ENCODE results near the gene LSM12.

The LSM12 gene

DNA sequence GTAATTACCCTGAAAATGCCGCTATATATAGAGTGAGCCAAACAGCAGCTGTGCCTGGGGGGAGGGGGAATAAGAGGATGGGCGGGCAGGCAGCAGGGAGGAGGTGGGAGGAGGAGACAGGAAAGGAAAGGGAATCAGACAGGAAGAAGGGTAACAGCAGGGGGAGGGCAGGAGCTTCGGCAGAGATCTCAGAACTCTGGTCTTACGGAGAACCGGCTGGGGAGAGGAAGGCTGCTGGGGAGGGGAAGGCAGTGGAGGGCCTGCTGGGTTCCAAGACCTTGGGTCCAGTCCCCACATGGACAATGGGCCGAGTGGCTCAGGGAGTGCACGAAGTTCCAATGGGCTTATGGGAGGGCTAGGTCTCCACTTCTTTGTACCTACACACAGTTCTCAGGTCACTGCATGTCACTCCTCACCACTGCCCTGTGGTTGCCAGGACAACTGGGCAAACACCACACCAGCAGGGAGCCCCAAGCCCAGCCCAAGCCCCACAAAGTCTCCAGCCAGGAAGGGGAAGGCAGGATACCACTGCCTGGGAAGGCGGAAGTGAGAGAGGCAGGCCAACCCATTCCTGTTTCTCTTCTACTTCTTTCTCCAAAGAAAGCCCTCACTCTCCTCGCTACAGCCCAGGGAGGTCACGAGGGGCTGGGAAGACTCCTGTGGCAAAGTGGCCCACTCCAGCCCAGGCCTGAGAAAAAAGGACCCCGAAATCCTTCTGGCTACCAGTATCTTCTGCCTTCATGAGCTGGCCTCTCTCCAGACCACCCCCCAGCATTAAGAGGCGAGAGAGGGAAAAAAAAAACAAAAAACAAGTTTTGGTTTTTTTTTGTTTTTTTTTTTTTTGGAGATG is 29.4 kb upstream of the LSM12 start:
- DNase-seq = no peak

DNA sequence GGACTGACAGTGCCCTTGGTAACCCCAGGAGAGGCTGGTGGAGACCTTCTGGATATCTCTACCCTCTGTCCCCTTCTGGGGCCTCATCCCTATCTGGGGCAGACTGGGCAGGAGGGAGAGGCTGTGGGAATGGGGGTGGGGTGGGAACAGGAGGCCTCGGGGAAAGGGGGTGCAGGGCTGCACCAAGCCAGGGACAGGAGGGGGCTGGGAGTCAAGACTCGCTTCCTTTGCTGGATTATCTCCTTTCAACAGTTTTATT is 28.8 kb upstream of the LSM12 start:
- DNase-seq = no peak

DNA sequence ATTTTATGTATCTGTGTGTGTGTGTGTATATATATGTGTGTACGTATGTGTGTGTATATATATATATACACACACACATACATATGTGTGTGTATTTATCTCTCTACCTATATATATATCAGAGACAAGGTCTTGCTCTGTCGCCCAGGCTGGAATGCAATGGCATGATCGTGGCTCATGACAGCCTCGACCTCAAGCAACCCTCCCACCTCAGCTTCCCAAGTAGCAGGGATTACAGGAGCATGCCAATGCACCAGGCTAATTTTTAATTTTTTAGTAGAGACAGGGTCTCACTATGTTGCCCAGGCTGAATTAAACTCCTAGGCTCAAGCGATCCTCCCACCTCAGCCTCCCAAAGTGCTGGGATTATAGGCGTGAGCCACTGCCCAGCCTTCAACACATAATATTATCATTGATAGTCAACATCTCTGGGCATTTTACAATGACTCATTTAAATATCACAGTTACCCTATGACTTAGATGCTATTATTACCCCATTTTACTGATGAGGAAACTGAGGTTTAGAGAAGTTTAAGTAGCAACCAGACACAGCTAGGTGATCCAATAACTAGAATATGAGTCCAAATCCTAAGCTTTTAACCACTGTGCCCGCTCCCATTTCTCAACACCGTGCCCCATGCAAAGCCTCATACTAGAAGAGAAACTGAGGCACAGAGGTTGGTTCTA is 28.4 kb upstream of the LSM12 start:
- no peak for DNase-seq

DNA sequence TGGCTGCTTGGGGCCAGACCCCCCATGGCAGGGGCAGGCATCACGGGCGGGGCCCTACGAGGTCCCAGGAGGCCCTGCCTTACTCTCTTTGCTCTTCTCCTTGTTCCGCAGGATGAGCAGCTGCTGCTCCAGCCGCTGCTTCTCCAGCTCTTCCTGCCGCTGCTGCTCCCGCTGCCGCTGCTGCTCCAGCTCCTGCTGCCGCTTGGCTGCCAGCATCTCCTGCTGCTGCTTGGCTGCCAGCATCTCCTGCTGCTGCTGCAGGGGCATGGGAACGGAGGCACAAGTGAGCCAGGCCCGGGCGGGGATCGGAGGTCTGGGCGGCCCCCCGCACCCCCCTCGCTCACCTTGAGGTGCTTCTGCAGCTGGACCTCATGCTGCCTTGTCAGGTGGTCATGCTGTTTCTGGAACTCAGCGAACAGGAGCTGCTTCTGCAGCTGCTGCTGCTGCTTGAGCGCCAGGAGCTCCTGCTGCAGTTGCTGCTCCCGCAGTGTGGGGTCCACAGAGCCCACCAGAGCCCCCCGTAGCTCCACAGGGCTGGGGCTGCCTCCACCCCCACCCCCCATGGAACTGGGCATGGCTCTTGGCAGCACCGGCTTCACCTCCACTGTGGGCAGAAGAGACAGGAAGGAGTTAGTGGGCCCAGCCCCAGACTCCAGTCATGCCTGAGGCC is 26.9 kb upstream of the LSM12 start:
- no peak for DNase-seq

- no peak for DNase-seq
Observed at GRCh38 chr17:44092051-44092450, 25.6 kb upstream of the LSM12 start.

DNA sequence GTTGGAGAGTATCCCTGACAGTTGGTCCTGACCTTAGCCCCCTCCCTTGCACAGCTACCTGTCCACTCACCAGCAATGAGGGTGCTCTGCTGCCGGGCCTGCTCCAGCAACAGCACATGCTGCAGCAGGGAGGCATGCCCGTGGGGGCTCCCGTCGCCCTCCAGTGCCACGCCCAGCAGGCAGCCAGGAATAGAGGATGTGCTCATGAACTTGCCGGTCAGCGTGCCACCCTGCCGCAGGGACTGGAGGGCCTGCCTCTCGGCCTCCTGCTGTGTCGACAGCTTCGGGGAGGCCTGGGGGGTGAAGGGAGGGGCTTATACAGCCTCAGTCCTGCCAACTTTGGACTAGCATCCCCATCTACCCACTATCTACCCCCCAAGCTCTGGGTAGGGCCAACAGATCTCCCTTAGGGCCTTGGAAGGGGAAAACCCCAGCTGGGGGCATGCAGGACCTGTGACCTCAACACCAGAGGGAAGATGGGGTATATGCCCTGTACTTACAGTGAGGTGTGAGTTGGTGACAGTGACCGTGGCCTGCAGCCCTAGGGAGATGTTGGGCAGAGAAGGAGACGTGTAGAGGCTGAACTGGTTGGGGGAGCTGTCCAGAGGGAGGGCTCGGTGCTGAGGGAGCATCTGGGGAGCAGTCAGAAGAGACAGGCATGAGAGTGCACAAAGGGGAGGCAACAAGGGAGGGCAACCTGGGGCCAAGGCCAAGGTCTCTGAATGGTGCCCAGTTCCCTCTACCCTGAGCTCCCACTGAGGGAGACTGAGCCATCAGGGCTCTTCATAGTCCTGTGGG is 24.9 kb upstream of the LSM12 start:
- no peak for DNase-seq

DNA sequence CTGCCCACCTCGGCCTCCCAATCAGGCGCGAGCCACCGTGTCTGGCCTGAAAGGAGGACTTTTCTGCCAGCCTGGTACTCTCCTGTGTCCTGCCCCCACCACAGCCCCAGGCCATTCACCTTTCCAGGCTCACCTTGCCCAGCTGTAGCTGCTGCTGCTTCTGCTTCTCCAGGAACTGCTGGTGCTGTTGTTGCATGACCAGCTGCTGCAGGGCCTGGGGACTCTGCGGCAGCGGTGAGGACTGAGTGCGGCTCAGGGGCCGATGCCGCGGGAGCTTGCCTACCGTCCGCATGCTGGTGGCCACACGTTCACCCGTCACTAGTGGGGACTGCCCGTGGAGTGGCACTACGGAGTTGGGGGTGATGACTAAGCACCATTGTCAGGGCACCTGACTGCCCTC is 21.8 kb upstream of the LSM12 start:
- no peak for DNase-seq

- DNase-seq = no peak
Observed at GRCh38 chr17:44087319-44087718, 20.8 kb upstream of the LSM12 start.

DNA sequence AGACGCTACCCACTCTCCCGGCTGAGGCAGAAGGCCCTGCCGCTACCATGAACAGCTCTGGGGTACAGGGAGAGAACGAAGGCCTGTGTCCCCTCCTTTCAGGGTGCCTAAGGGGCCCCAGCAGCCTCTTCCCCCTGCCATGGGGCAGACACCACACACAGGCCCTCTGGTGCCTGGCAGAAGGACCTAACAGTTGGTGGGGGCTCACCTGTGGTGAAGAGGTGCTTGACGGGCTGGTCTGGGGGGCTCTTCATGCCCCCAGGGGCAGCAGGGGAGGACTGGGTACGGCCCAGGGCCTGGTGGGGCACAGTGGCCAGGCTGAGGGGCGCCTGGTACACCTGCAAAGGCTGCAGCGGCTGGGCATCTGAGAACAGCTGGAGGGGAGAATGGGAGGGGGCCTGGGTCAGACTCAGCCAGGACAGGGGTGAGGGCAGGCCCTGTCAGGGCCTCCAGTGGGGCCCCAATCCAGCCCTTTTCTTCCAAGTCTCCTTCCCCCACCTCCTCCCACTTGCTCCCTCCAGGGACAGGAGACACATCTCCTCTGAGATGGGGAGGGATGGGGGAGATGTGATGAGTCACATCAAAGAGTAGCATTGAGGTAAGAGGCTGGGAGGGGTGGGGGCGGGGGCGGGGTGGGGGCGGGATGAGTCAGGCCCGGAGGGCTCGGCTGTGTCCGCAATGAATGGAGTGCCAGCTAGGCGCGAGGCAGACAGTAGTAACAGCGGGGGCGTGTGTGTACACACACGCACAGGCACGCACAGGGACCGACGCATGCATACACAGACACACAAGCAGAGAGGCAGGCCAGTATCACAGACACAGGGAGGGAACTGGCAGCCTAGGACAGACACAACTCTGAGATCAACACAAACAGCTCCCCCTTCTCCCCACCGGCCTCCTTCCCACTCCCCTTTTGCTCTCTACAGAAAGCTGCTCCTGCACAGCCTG is 20.2 kb upstream of the LSM12 start:
- peak; percentile 52 for DNase-seq

DNA sequence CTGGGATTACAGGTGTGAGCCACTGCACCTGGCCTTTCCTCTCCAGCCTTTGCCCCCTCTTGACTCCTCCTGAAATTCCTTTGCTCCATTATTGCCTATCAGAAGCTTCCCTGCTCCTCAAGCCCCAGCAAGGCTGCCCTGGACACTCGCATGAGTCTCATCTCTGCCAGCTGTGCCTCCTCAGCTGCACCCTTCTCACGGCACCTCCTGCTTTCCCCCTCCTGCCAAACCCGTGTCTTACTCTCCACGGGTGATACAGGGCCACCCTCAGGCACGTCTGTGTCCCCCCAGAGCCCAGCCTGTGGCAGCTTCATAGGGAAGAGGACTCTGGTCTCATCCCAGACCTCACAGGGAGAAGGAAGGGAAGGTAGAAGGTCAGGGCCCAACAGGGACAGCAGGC is 19.4 kb upstream of the LSM12 start:
- DNase-seq = no peak

DNA sequence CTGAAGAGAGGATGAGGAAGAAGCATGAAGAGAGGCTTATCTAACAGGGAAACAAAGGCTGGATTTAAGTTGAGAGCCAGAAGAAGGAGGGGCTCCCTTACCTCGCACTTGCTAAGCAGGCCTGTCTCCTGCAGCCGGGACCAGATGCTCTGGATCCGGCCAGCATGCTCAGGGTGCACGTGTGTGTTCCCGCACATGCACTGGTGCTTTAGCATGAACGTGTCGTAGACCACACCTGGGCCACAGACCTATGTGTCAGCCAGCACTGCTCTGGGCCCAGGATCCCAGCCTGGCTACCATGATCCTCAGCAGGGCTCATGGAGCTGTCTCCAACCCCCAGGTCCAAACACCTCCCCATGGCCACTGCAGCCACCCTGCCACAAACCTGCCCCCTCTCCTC is 18.4 kb upstream of the LSM12 start:
- no peak for DNase-seq

- DNase-seq = no peak
Observed at GRCh38 chr17:44084131-44084538, 17.7 kb upstream of the LSM12 start.

DNA sequence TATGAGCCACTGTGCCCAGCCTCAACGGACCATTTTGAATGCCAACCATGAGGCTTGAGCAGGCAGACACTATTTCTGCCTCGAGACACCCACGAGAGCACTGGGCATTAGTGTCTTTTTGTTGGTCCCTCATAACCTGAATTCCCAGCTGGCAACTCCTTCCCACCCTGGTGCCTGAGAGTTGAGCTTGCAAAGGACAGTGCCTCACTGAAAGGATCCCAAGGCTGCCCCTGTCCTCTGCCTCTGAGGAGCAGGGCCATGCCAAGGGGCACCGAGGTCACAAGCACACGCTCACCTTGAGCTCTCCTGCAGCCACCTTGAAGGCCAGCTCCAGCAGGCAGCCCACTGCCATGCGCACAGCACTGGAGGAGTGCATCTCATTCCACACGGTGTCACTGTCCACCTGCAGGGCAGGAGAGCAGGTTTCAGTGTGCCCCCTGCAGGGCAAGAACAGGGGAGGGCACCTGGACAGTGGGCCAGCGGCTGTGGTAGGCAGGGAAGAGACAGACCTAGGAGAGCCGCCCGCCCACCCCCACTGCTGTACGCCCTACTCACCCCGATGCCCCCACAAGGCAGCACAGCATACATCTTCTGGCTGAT is 16.9 kb upstream of the LSM12 start:
- DNase-seq = no peak

DNA sequence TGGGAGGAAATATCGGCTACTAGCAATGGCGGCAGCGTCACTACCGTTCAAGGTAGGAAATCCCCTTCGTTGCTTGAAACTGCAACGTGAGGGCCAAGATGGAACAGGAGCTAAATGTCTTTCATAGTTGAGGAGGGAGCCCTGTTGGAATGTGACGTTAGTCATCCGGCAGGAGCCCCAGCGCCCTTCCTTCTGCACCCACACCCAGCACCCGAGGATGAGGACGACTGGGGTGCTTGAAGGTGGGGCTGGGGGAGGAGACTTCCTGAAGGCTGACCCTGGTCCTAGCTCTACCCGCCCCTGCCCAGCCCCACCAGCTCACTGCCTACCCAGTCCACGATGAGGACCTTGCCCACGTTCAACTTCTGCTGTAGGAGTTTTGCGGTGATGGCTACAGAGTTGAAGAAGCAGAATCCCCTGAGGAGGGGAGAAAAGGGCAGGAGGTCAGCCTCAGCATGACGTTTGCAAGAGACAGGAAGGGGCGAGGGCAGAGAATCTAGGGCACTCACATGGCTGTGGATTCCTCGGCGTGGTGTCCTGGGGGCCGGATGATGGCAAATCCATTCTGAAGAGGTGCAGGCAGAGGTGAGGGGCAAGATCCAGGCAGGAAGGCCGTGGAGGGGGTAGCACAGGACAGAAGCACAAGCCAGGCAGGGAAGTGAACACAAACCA is 15.9 kb upstream of the LSM12 start:
- no peak for DNase-seq

GRCh38 chr17:44081681-44082080 is 15.2 kb upstream of the LSM12 start:
- no peak for DNase-seq

DNA sequence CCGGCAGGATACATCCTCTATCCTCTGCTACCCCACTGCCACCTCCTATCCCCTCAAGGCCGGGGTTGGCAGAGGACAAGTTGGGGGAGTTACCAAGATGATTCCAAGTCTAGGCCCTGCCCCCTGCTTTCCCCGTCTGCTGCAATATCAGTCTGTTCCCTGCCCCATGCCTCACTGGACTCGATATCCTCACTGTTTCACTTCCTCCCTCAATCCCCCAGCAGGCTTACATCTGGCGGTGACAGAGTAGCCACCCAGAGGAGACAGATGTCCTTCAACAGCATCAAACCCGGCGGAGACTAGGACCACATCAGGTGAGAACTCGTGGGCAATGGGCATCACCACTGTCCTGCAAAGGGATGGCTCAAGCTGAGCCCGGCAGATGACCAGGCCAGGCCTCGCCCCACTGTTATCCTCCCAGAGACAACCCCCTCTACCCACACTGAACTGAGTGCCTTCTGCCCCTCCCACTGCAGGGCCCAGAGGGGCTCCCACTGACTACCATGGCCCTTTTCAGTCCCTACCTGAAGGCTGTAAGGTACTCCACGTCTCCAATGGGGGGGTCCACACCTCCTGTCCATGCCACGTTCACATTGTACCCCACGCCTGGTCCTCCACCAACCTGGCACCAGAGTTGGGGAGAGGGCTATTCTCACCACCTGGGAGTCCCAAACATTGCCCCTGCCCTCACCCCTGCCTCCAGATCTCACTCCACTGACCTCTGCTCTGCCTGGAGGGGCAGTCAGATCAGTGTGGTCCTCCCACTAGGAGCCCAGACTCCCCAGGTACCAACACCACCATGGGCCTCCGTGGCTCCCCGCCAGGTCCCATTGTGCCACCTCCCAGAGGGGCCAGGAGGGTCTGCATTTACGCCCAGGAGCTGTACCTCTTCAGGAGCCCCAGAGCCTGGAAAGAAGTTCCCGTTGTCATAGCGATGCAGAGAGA is 13.7 kb upstream of the LSM12 start:
- DNase-seq = no peak

DNA sequence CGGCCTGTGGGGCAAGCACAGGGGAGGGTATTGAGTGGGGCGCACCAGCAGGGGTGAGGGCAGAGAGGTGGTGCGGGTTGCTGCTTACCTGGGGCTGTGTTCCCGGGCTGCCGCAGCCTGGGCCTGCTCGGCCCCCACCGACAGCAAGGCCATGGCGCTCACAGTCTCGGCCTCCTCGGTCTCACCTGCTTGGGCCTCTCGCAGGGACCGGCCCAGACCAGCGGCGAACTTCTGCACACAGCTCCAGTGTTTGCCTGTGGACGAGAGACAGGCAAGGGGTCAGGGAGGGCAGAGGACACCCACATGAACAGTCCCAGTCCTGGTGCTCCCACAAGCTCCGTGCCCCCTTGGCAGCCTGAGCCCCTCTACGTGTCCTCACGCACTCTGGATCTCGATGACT is 11.9 kb upstream of the LSM12 start:
- no peak for DNase-seq

DNA sequence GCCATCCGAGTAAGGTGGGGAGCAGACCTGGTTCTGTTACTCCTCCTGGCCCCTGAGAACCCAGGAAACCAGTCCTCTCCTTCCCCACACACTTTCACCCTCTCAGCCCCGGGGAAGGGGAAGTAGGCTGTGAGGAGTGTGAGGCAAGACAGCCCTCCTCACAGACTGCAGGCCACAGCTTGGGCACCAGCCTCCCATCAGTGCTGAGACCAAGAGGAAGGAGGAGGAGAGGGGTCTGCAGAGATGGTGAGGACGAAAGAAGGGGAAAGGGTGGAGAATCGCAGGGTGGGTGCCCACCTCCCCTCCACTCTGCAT is 11.1 kb upstream of the LSM12 start:
- no peak for DNase-seq

DNA sequence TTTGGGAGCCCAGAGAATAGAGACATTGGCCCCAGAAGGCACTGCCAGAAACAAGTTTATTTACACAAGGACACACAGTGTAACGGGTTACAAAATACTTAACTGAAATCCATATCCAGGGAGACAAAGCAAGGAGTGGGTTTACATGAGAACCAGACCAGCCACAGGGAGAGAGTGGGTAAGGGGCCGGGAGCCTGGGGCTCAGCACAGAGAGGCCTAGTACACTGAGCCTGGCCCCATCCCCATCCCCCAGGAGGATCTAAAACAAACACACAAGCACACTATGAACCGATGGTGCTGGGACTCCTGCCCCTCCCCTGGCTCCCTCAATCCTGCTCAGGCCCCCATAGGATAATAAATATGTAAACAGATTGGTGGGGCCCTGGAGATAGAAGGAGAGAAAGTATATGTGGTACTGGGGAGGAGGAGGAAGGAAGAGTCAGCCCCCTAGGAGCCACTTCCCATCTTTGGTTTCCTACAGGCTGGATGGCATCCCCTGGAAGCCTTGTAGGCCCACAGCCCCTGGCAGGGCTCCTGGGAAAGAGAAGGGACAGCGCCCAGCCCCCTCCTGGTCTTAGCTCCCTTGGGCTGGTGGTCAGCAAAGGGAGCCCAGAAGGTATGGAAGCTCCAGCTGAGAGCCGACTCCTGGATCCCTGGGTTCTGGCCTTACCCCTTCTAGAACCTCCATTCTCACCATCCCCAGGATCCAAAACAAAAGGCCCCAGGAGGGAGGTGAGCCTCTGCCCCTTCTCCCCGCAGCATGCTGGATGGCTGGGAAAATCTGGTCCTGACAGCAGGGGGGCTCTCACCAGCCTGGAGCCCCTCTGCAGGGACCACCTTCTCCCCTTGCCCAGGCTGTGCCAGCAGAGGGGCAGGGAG is 10.5 kb upstream of the LSM12 start:
- DNase-seq = no peak
